Endothelial cell of umbilical vein (primary cell): ENCODE results near the gene PCDHGA8. TPM values are rescaled to one million over a fixed set of nuclear protein-coding genes. Genes with fewer than 3 reads are reported as not detected.
A peak's percentile ranks its signal among the peaks of the same experiment; 100 is the strongest.

Experiments used
- BruUV-seq: library from RNA; stranded (reverse); fragments of 400-500 nt; replicated peaks from 2 replicates; lab custom pipeline; 2021; lab: Mats Ljungman, UMichigan
- CTCF ChIA-PET: fragments of 300-600, 350-600 bp; sonication (Branson Sonifier 250); formaldehyde crosslinking; loops from one replicate; lab custom pipeline; 2021; ENCODE audit warnings: antibody characterized with exemption, inconsistent platforms; lab: Charles Lee
- POLR2A ChIA-PET: fragments of 300-600, 350-600 bp; sonication (Branson Sonifier 250); formaldehyde crosslinking; loops from one replicate; lab custom pipeline; 2021; ENCODE audit warnings: antibody characterized with exemption, inconsistent platforms; lab: Charles Lee
- DNase-seq: peaks from one replicate; pipeline ENCODE4 v3.0.0-alpha.2; 2011; ENCODE audit warnings: low read depth, low spot score
- FAIRE-seq: peaks from 2 replicates; lab custom pipeline; 2011; peaks lifted over from hg19 to GRCh38; lab: Jason Lieb, UNC
- H2AFZ ChIP-seq: 2 replicates; pipeline ENCODE4 v1.6.0; 2012; ENCODE audit warnings: low read depth, low read length, control low read depth, inconsistent platforms
- H3K27ac ChIP-seq: 2 replicates; pipeline ENCODE4 v1.5.1; 2011; ENCODE audit warnings: low read depth, mild to moderate bottlenecking, control low read depth, low read length, moderate library complexity; ENCODE audit not compliant: insufficient read depth
- H3K27me3 ChIP-seq, 2 experiments: 2 replicates each; pipeline versions ENCODE4 v1.6.0 to v1.6.1; 2011; ENCODE audit warnings: low read length in 2 of 2, mixed read lengths in 1 of 2; ENCODE audit not compliant: control insufficient read depth in 2 of 2, insufficient read depth in 2 of 2
- H3K36me3 ChIP-seq, 2 experiments: 2 replicates in 1 of 2; 3 replicates in 1 of 2; pipeline ENCODE4 v1.5.1; 2011; ENCODE audit warnings: low read length in 2 of 2, mild to moderate bottlenecking in 1 of 2, moderate library complexity in 1 of 2; ENCODE audit not compliant: control insufficient read depth in 2 of 2, insufficient read depth in 2 of 2; ENCODE audit errors: extremely low read depth in 1 of 2
- H3K4me1 ChIP-seq: 3 replicates; pipeline ENCODE4 v1.5.1; 2011; ENCODE audit warnings: mild to moderate bottlenecking, low read length; ENCODE audit not compliant: control insufficient read depth, insufficient read depth; ENCODE audit errors: extremely low read depth
- H3K4me2 ChIP-seq: 2 replicates; pipeline ENCODE4 v1.6.1; 2011; ENCODE audit warnings: low read length, control low read depth, mixed read lengths; ENCODE audit not compliant: insufficient read depth
- H3K4me3 ChIP-seq, 3 experiments: fragments of 200-600 bp in 1 of 3; sonication (generic), shearing (Covaris generic) in 1 of 3; replicated peaks in 1 of 3; 2 replicates each; pipeline ENCODE4 v1.5.1; 2011 to 2016; ENCODE audit warnings: control low read depth in 3 of 3, low read length in 3 of 3, mild to moderate bottlenecking in 2 of 3, inconsistent platforms in 1 of 3, low read depth in 1 of 3, moderate library complexity in 1 of 3; ENCODE audit not compliant: insufficient read depth in 1 of 3
- H3K79me2 ChIP-seq: 2 replicates; pipeline ENCODE4 v1.6.0; 2012; ENCODE audit warnings: low read length, inconsistent platforms; ENCODE audit not compliant: control insufficient read depth, insufficient read depth
- H3K9ac ChIP-seq: replicated peaks from 2 replicates; pipeline ENCODE3; 2011; ENCODE audit warnings: low read length, control low read depth; ENCODE audit not compliant: insufficient read depth; ENCODE audit errors: extremely low read depth
- H3K9me1 ChIP-seq: replicated peaks from 3 replicates; pipeline ENCODE4 v1.6.0; 2011; ENCODE audit warnings: mild to moderate bottlenecking, low read length; ENCODE audit not compliant: control insufficient read depth, insufficient read depth; ENCODE audit errors: extremely low read depth
- H3K9me3 ChIP-seq: replicated peaks from 2 replicates; pipeline ENCODE4 v1.5.1; 2012; ENCODE audit warnings: low read length, inconsistent platforms; ENCODE audit not compliant: control insufficient read depth, insufficient read depth
- H4K20me1 ChIP-seq: replicated peaks from 2 replicates; pipeline ENCODE3; 2011; ENCODE audit warnings: mild to moderate bottlenecking, low read length; ENCODE audit not compliant: control insufficient read depth, insufficient read depth; ENCODE audit errors: extremely low read depth
- EZH2 ChIP-seq: IDR thresholded peaks from 2 replicates; pipeline ENCODE4 v1.6.1; 2012; ENCODE audit warnings: borderline replicate concordance, low read depth, mild to moderate bottlenecking, moderate library complexity, low read length, inconsistent platforms; ENCODE audit not compliant: severe bottlenecking
- FOS ChIP-seq: IDR thresholded peaks from 2 replicates; pipeline ENCODE4 v1.6.1; 2011; ENCODE audit warnings: mild to moderate bottlenecking, low read length, moderate library complexity, borderline replicate concordance; ENCODE audit not compliant: insufficient read depth
- GATA2 ChIP-seq: IDR thresholded peaks from 2 replicates; pipeline ENCODE4 v1.7.0; 2011; ENCODE audit warnings: low read depth, mild to moderate bottlenecking, moderate library complexity, mixed read lengths, low read length; ENCODE audit not compliant: insufficient read length, insufficient read depth
- JUN ChIP-seq: IDR thresholded peaks from 2 replicates; pipeline ENCODE4 v1.6.1; 2011; ENCODE audit warnings: borderline replicate concordance, low read depth; ENCODE audit not compliant: insufficient read length, insufficient read depth
- MYC ChIP-seq: IDR thresholded peaks from one replicate; pipeline ENCODE4 v1.6.1; 2011; ENCODE audit warnings: mild to moderate bottlenecking, low read depth, low read length
- POLR2A ChIP-seq: IDR thresholded peaks from 2 replicates; pipeline ENCODE4 v1.6.1; 2012; ENCODE audit warnings: low read depth, mild to moderate bottlenecking, control low read depth, low read length
- dilution Hi-C: fragments of 300-500 bp; cut with MboI; formaldehyde crosslinking; loops from one replicate; pipeline ENCODE4 v1.15.0; 2019; ENCODE audit warnings: low sequenced_read_pairs; ENCODE audit not compliant: extremely low pct_ligation_motif_present
- intact Hi-C: fragments of 100-400 bp; cut with micrococcal nuclease; formaldehyde crosslinking; loops from one replicate; pipeline ENCODE4 v1.10.0; 2022
- polyA plus RNA-seq, 4 experiments: library from polyadenylated mRNA; depleted of rRNA in 3 of 4; stranded (reverse) in 3 of 4; unstranded in 1 of 4; fragments of >200 nt; gene quantifications; 2 replicates each; pipeline versions ENCODE4 v1.2.1 to v1.2.3, GENCODE V29; 2011 to 2012; ENCODE audit warnings: missing spikeins in 1 of 4
- total RNA-seq: library from RNA; stranded (reverse); gene quantifications from 2 replicates; pipeline ENCODE4 v1.2.3, GENCODE V29; 2021
- TF ChIP-seq, protein P1 (sequence below): IDR thresholded peaks from 2 replicates; pipeline ENCODE4 v1.6.1; 2011; ENCODE audit not compliant: insufficient read depth, insufficient read length
- TF ChIP-seq, protein P2 (sequence below), 2 donors: IDR thresholded peaks; 1 replicate in 1 of 2; 2 replicates in 1 of 2; pipeline ENCODE4 v1.5.1; 2011; ENCODE audit warnings: low read length in 2 of 2, mild to moderate bottlenecking in 2 of 2, moderate library complexity in 2 of 2, control low read depth in 1 of 2, inconsistent platforms in 1 of 2, low read depth in 1 of 2; ENCODE audit not compliant: insufficient read depth in 1 of 2; ENCODE audit errors: extremely low read depth in 1 of 2

The PCDHGA8 gene
- total and polyA plus RNA-seq, 2 donors (not counting 3 experiments of a cell fraction or from before 2014, with no cell fraction given) = 0.44 to 0.95 TPM

GRCh38 chr5:141373673-141374317, 18.6 kb upstream of the PCDHGA8 start, which contains the start of gene PCDHGA6:
PCDHGA6 (plus strand) TSS chr5:141373891; CDS start chr5:141374084, 193 bp downstream.
- BruUV-seq = TSS peak; percentile 20
- ChIA-PET CTCF (interaction anchor here (0.6 to 3.2 kb wide), 21 partner anchors 9 to 194 kb away, joined by 3 to 41 read pairs (median 4); partner anchors contain the start of genes PCDHB14, PCDHGA10, PCDHGA11 and PCDHGA12), POLR2A (no interaction called here)
- Histone ChIP-seq H4K20me1 (no peaks in the 10 kb centered on the region), H3K79me2 (no peaks in the 10 kb centered on the region), H3K9ac (no peak within 1 kb of the TSS), H3K4me2 (peak within 1 kb of the TSS; percentile 52), H2AFZ (peak within 1 kb of the TSS; percentile 62), H3K36me3 (no peaks in the 10 kb centered on the region), H3K4me3 (peak within 1 kb of the TSS in 2 of 3 experiments; percentile 31 to 41), H3K9me3 (no peaks in the 10 kb centered on the region), H3K4me1 (no peaks in the 10 kb centered on the region), H3K27ac (no peak within 1 kb of the TSS), H3K9me1 (no peaks in the 10 kb centered on the region), H3K27me3 (peaks cover 30 to 77% of the 10 kb centered on the region in 2 experiments)
- dilution Hi-C loops (no loop called here), intact Hi-C loops (loop anchor here (1.0 to 5.0 kb wide), 2 partner anchors 49 to 187 kb away; partner anchors contain the start of gene PCDHGA11)
- DNase-seq (peak; percentile 49), FAIRE-seq (peak; percentile 74)
- TF ChIP-seq JUN (no peak), MYC (no peak), EZH2 (no peak), FOS (no peak), POLR2A (no peak), GATA2 (no peak)
- TF ChIP-seq, protein P1, sequence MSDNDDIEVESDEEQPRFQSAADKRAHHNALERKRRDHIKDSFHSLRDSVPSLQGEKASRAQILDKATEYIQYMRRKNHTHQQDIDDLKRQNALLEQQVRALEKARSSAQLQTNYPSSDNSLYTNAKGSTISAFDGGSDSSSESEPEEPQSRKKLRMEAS = no peak
- TF ChIP-seq, protein P2, sequence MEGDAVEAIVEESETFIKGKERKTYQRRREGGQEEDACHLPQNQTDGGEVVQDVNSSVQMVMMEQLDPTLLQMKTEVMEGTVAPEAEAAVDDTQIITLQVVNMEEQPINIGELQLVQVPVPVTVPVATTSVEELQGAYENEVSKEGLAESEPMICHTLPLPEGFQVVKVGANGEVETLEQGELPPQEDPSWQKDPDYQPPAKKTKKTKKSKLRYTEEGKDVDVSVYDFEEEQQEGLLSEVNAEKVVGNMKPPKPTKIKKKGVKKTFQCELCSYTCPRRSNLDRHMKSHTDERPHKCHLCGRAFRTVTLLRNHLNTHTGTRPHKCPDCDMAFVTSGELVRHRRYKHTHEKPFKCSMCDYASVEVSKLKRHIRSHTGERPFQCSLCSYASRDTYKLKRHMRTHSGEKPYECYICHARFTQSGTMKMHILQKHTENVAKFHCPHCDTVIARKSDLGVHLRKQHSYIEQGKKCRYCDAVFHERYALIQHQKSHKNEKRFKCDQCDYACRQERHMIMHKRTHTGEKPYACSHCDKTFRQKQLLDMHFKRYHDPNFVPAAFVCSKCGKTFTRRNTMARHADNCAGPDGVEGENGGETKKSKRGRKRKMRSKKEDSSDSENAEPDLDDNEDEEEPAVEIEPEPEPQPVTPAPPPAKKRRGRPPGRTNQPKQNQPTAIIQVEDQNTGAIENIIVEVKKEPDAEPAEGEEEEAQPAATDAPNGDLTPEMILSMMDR (IDR thresholded peaks at IDR 0.05; ENCODE audit: extremely low read depth in 1 of 2, insufficient read depth in 1 of 2, low read depth in 1 of 2, low read length in 2 of 2) = peak; percentile 40 to 48
